Bronchial epithelial cell (primary cell): ENCODE results near the gene ZNF100. TPM values are rescaled to one million over a fixed set of nuclear protein-coding genes. Genes with fewer than 3 reads are reported as not detected.
"Not testable (repeated sequence)": the region's sequence is repeated elsewhere in the genome, so short reads cannot be mapped to it uniquely, and the experiment has no call there.

ENCODE experiments used
- DNase-seq: peaks from one replicate; pipeline ENCODE4 v3.0.0-alpha.2; 2010; ENCODE audit warnings: low read depth
- FAIRE-seq: peaks from 2 replicates; lab custom pipeline; 2011; peaks lifted over from hg19 to GRCh38; lab: Jason Lieb, UNC
- H3K27me3 ChIP-seq: 2 replicates; pipeline ENCODE4 v1.5.1; 2011; ENCODE audit warnings: low read length; ENCODE audit not compliant: control insufficient read depth, insufficient read depth
- H3K36me3 ChIP-seq: 2 replicates; pipeline ENCODE4 v1.5.1; 2011; ENCODE audit warnings: low read length; ENCODE audit not compliant: control insufficient read depth, insufficient read depth
- H3K4me3 ChIP-seq: 2 replicates; pipeline ENCODE4 v1.5.1; 2011; ENCODE audit warnings: mild to moderate bottlenecking, low read depth, low read length, control low read depth
- total RNA-seq: library from RNA; depleted of rRNA; stranded (reverse); fragments of >200 nt; gene quantifications from 2 replicates; pipeline ENCODE4 v1.2.1, GENCODE V29; 2014
- TF ChIP-seq, protein P1 (sequence below): IDR thresholded peaks from 2 replicates; pipeline ENCODE4 v1.5.1; 2011; ENCODE audit warnings: mild to moderate bottlenecking, moderate library complexity, low read length, control low read depth, inconsistent platforms; ENCODE audit not compliant: insufficient read depth, severe bottlenecking

The ZNF100 gene
- total RNA-seq, 1 donor from 2014 or later = 3.7 TPM

DNA sequence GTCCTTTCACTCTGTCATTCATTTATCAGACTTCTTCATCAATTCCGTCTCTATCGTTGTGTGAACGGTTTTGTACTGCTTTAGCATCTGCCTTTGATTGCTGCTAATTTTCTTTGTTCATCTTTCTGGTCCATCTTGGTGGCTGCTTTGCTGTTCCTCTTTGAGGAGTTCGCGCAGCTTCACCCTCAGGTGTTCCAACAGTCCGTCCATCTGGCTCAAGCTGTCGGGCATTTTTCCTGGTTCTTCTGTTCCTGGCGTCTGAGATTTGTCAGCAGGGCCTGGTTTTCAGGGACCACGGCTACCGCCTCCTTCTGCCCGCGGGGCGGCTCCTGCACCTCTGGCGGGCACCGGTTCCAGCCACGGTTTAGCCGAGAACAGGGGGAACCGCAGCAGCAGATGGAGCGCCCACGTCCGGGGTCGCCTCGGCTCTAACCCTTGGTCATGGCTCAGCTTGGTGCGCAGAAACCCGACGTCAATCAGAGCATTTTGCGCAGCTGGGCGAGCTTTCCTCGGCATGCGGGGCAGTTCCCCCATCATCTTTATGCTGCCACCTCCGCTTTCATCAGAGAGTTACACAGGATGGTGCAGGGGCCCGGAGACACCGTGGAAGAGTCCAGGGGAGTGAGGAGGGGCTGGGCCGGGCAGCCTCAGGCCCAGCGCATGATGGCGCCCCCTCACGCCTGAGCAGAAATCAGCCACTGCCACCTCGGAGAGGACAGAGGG, 89.5 kb downstream of the ZNF100 start:
- no peak for DNase-seq
- TF ChIP-seq, protein P1, sequence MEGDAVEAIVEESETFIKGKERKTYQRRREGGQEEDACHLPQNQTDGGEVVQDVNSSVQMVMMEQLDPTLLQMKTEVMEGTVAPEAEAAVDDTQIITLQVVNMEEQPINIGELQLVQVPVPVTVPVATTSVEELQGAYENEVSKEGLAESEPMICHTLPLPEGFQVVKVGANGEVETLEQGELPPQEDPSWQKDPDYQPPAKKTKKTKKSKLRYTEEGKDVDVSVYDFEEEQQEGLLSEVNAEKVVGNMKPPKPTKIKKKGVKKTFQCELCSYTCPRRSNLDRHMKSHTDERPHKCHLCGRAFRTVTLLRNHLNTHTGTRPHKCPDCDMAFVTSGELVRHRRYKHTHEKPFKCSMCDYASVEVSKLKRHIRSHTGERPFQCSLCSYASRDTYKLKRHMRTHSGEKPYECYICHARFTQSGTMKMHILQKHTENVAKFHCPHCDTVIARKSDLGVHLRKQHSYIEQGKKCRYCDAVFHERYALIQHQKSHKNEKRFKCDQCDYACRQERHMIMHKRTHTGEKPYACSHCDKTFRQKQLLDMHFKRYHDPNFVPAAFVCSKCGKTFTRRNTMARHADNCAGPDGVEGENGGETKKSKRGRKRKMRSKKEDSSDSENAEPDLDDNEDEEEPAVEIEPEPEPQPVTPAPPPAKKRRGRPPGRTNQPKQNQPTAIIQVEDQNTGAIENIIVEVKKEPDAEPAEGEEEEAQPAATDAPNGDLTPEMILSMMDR = no peak
- FAIRE-seq = no peak

GRCh38 chr19:21674454-21674853, 92.9 kb downstream of the ZNF100 start:
- no peak for FAIRE-seq

More for the DNA sequence above, 89.5 kb downstream of the ZNF100 start:
- Histone ChIP-seq H3K36me3 (no peaks in the 10 kb centered on the region), H3K4me3 (no peak overlapping the region), H3K27me3 (no peaks in the 10 kb centered on the region)

GRCh38 chr19:21673479-21673878, 93.9 kb downstream of the ZNF100 start:
- H3K4me3 ChIP-seq, H3K36me3 ChIP-seq, H3K27me3 ChIP-seq, FAIRE-seq: not testable (repeated sequence)
- peak; percentile 8 for DNase-seq

More at GRCh38 chr19:21674454-21674853, 92.9 kb downstream of the ZNF100 start:
- no peaks in the 10 kb centered on the region for H3K27me3 ChIP-seq
- H3K4me3 ChIP-seq = no peak overlapping the region
- H3K36me3 ChIP-seq = no peaks in the 10 kb centered on the region
- TF ChIP-seq, protein P1 = no peak
- no peak for DNase-seq

Other genes with a start within 250 kb of the ZNF100 start
- gene ZNF43, start 68.6 kb upstream of the ZNF100 start, total RNA-seq = 1.6 and 2.2 TPM in 2 replicates
- gene ZNF208, start 243.4 kb upstream of the ZNF100 start, total RNA-seq = 0.79 and 1.3 TPM in 2 replicates